Fibroblast of pulmonary artery (primary cell): Measurements from ENCODE around the gene ZNF710.

Experiments used
- DNase-seq: peaks from one replicate; pipeline ENCODE4 v3.0.0-alpha.2; 2010; ENCODE audit warnings: low read depth
- H3K4me3 ChIP-seq: replicated peaks from 2 replicates; pipeline ENCODE4 v1.5.1; 2011; ENCODE audit warnings: low read depth, mild to moderate bottlenecking, control low read depth, low read length, moderate library complexity
- CTCF ChIP-seq: IDR thresholded peaks from 2 replicates; pipeline ENCODE4 v1.5.1; 2011; ENCODE audit warnings: mild to moderate bottlenecking, control low read depth, low read length, inconsistent platforms; ENCODE audit errors: missing control alignments

The ZNF710 gene

GRCh38 chr15:90024406-90024805, 23.3 kb downstream of the ZNF710 start:
- DNase-seq = no peak
- no peak overlapping the region for H3K4me3 ChIP-seq
- no peak for TF ChIP-seq CTCF

GRCh38 chr15:90025489-90026033, 24.4 kb downstream of the ZNF710 start:
- DNase-seq = no peak
- TF ChIP-seq CTCF = no peak
- no peak overlapping the region for H3K4me3 ChIP-seq

GRCh38 chr15:90028376-90028944, 27.3 kb downstream of the ZNF710 start:
- DNase-seq = no peak
- H3K4me3 ChIP-seq = no peak overlapping the region
- TF ChIP-seq CTCF = no peak

GRCh38 chr15:90029024-90029423, 27.9 kb downstream of the ZNF710 start:
- DNase-seq = no peak
- TF ChIP-seq CTCF = no peak
- H3K4me3 ChIP-seq = no peak overlapping the region

GRCh38 chr15:90030376-90030775, 29.3 kb downstream of the ZNF710 start:
- DNase-seq = no peak
- no peak for TF ChIP-seq CTCF
- no peak overlapping the region for H3K4me3 ChIP-seq

- peak; percentile 59 for DNase-seq
- H3K4me3 ChIP-seq = no peak overlapping the region
- no peak for TF ChIP-seq CTCF
Measured at GRCh38 chr15:90031231-90031791, 30.2 kb downstream of the ZNF710 start.

GRCh38 chr15:90033006-90033405, 31.9 kb downstream of the ZNF710 start:
- no peak for DNase-seq
- H3K4me3 ChIP-seq = no peak overlapping the region
- TF ChIP-seq CTCF = no peak
